ENCODE data around the gene OXT. TPM values are rescaled to one million over a fixed set of nuclear protein-coding genes. Genes with fewer than 3 reads are reported as not detected.
A peak's percentile ranks its signal among the peaks of the same experiment; 100 is the strongest.

OXT gene
- total and polyA plus RNA-seq, 11 donors = 0.67 TPM; not detected in 10

GRCh38 chr20:3101737-3102574, 30.5 kb downstream of the OXT start:
- Histone ChIP-seq H3K4me3 (no peak overlapping the region), H3K4me1 (no peaks in the 10 kb centered on the region), H3K9me3 (no peaks in the 10 kb centered on the region), H3K27me3 (no peaks in the 10 kb centered on the region), H3K36me3 (peaks cover 0 to 5% (median 0%) of the 10 kb centered on the region in 9 donors), H3K27ac (no peak overlapping the region)
- intact Hi-C loops (cut with DNase I) = no loop called here
- DNase-seq (no peak), ATAC-seq (peak in 1 of 4 donors; percentile 42)
- TF ChIP-seq POLR2A (IDR thresholded peaks at IDR 0.05) (no peak), CTCF (IDR thresholded peaks at IDR 0.05) (no peak)
- WGBS, 4 donors = 85 to 90% (median 88%) methylated on average over 21 of the region's 21 CpGs

GRCh38 chr20:3102575-3103368, 31.4 kb downstream of the OXT start:
- Histone ChIP-seq H3K9me3 (no peaks in the 10 kb centered on the region), H3K36me3 (peaks cover 0 to 11% (median 0%) of the 10 kb centered on the region in 9 donors), H3K27ac (no peak overlapping the region), H3K4me3 (no peak overlapping the region), H3K4me1 (no peaks in the 10 kb centered on the region), H3K27me3 (no peaks in the 10 kb centered on the region)
- 80 to 84% (median 84%) methylated on average over 13 of the region's 13 CpGs for WGBS, 4 donors
- peak in 1 of 5 donors; percentile 22 for DNase-seq
- TF ChIP-seq POLR2A (IDR thresholded peaks at IDR 0.05) (no peak), CTCF (IDR thresholded peaks at IDR 0.05) (no peak)
- intact Hi-C loops (cut with DNase I) = no loop called here
- ATAC-seq = no peak

GRCh38 chr20:3103369-3104032, 32.1 kb downstream of the OXT start:
- WGBS, 4 donors = 57 to 71% (median 62%) methylated on average over 3 of the region's 3 CpGs

More at GRCh38 chr20:3103369-3104032, 32.1 kb downstream of the OXT start:
- H3K9me3 ChIP-seq = no peaks in the 10 kb centered on the region
- no peak overlapping the region for H3K4me3 ChIP-seq
- H3K27me3 ChIP-seq = no peaks in the 10 kb centered on the region
- DNase-seq (peak in 1 of 5 donors; percentile 13), ATAC-seq (no peak)
- H3K4me1 ChIP-seq = no peaks in the 10 kb centered on the region
- H3K36me3 ChIP-seq = peaks cover 0 to 16% (median 2%) of the 10 kb centered on the region in 9 donors
- intact Hi-C loops (cut with DNase I) = no loop called here
- H3K27ac ChIP-seq = no peak overlapping the region
- TF ChIP-seq POLR2A (IDR thresholded peaks at IDR 0.05) (no peak), CTCF (IDR thresholded peaks at IDR 0.05) (no peak)
